Adipocyte (in vitro differentiated cells): ENCODE data around the gene EXO1.

Source experiments
- DNase-seq: peaks from one replicate; pipeline ENCODE4 v3.0.0-alpha.2; 2015; ENCODE audit warnings: low read depth
- H3K27me3 ChIP-seq: replicated peaks from 2 replicates; pipeline ENCODE4 v1.7.0; 2013; ENCODE audit warnings: mild to moderate bottlenecking, low read length, moderate library complexity; ENCODE audit not compliant: control insufficient read depth, insufficient read depth
- H3K36me3 ChIP-seq: 2 replicates; pipeline ENCODE4 v1.7.0; 2013; ENCODE audit warnings: low read length, mild to moderate bottlenecking, moderate library complexity; ENCODE audit not compliant: control insufficient read depth, insufficient read depth, severe bottlenecking
- H3K4me1 ChIP-seq: 2 replicates; pipeline ENCODE4 v1.7.0; 2013; ENCODE audit warnings: mild to moderate bottlenecking, low read length, moderate library complexity; ENCODE audit not compliant: control insufficient read depth, insufficient read depth
- H3K4me3 ChIP-seq: 2 replicates; pipeline ENCODE4 v1.7.0; 2013; ENCODE audit warnings: mild to moderate bottlenecking, low read length, moderate library complexity
- H3K9ac ChIP-seq: 2 replicates; pipeline ENCODE4 v1.7.0; 2013; ENCODE audit warnings: mild to moderate bottlenecking, low read length, moderate library complexity
- H3K9me3 ChIP-seq: 2 replicates; pipeline ENCODE4 v1.7.0; 2013; ENCODE audit warnings: mild to moderate bottlenecking, low read length, moderate library complexity; ENCODE audit not compliant: control insufficient read depth

EXO1 gene

DNA sequence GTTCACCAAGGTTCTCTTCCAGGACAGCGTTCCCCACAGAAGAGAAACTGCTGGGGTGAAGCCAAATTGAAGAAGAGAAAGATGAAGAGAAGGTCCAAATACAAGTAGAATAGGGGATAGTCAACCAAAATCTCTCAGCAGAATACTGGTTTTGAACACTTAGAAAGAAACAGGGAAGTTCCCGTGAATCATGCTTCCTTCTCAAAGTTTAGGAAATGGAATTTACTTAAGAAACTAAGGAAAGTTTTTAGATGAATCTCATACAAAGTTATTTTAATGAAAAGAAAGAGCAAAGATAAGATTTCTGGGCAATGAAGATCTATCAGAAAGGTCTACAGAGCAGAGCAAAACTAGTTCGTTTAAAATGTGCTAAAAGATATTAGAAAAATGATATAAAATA, 43.3 kb downstream of the EXO1 start:
- H3K4me3 ChIP-seq = no peak overlapping the region
- no peaks in the 10 kb centered on the region for H3K27me3 ChIP-seq
- H3K4me1 ChIP-seq = no peaks in the 10 kb centered on the region
- no peak for DNase-seq
- no peaks in the 10 kb centered on the region for H3K9me3 ChIP-seq
- no peaks in the 10 kb centered on the region for H3K36me3 ChIP-seq
- H3K9ac ChIP-seq = no peak overlapping the region

DNA sequence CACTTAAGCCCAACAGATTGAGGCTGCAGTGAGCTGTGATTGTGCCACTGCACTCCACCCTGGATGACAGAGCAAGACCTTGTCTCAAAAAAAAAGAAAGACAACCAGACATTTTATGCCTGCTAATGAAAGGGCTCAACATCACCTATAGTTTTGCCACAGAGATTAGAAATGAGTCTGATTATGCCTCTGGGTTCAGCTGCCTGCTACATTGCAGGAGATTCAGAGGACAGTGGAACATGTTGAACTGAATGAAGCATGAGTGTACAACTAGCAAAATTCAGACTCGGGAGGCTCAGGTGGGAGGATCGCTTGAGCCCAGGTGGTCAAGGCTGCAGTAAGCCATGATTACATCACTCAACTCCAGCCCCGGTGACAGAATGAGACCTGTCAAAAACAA, 46.0 kb downstream of the EXO1 start:
- no peak for DNase-seq
- H3K36me3 ChIP-seq = no peaks in the 10 kb centered on the region
- no peaks in the 10 kb centered on the region for H3K27me3 ChIP-seq
- no peaks in the 10 kb centered on the region for H3K4me1 ChIP-seq
- H3K9ac ChIP-seq = no peak overlapping the region
- no peak overlapping the region for H3K4me3 ChIP-seq
- H3K9me3 ChIP-seq = no peaks in the 10 kb centered on the region

GRCh38 chr1:241895013-241895412, 47.0 kb downstream of the EXO1 start:
- Histone ChIP-seq H3K4me1 (no peaks in the 10 kb centered on the region), H3K9me3 (no peaks in the 10 kb centered on the region), H3K36me3 (no peaks in the 10 kb centered on the region), H3K4me3 (no peak overlapping the region), H3K27me3 (no peaks in the 10 kb centered on the region), H3K9ac (no peak overlapping the region)
- no peak for DNase-seq

GRCh38 chr1:241896670-241896962, 48.6 kb downstream of the EXO1 start:
- Histone ChIP-seq H3K4me3 (no peak overlapping the region), H3K9me3 (no peaks in the 10 kb centered on the region), H3K27me3 (no peaks in the 10 kb centered on the region), H3K4me1 (no peaks in the 10 kb centered on the region), H3K36me3 (no peaks in the 10 kb centered on the region), H3K9ac (no peak overlapping the region)
- no peak for DNase-seq

DNA sequence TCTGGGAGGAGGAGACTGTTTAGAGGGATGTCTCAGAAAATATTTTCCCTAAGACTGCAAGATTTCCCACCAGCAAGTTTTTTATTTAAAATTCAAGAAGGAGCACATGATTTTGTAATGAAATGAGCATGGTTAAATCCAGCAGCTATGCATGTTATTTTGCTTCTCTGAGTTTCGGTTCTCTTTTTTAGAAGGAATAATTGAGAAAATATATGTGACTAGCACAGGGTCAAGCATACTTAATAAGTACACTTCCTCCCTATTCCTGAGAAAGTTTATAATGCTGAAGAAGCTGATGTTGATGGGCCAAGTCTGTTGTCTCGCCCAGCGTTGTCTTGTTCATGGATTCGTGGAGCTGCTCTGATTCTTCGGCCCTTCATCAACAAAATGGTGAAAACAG, 51.2 kb downstream of the EXO1 start:
- no peak for DNase-seq
- no peak overlapping the region for H3K4me3 ChIP-seq

GRCh38 chr1:241900381-241900780, 52.4 kb downstream of the EXO1 start:
- no peaks in the 10 kb centered on the region for H3K36me3 ChIP-seq

More for the DNA sequence above, 51.2 kb downstream of the EXO1 start:
- no peaks in the 10 kb centered on the region for H3K9me3 ChIP-seq
- no peaks in the 10 kb centered on the region for H3K36me3 ChIP-seq
- H3K27me3 ChIP-seq = no peaks in the 10 kb centered on the region
- H3K9ac ChIP-seq = no peak overlapping the region
- H3K4me1 ChIP-seq = peaks cover 6% of the 10 kb centered on the region

DNA sequence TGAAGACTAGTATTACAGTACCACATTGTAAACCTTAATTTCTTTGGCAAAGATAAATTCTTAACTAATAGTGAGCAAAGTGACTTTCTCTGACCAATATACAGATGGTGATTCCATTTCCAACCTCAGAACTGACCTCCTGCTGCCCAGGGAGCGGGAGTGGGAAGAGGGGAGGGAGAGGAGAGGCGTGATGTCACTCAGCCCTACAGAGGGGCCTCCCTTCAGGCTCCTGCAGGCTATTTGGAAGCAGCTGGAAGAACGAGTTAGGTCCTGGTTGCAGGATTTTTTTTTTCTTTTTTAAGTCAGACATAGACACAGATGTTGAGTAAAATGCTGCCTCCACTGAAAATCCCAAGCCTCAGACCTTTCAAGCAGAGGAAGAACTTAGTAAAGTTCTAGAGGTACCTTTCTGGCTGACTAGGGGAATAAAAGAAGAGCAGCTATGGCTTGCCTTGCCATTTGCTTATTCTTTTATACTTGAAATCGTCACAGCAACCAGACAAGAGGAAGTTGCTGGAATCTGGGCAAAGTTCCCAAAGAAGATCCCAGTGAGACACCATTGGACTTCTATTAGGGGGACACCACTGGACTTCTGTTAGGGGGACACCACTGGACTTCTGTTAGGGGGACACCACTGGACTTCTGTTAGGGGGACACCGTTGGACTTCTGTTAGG, 54.5 kb downstream of the EXO1 start:
- H3K27me3 ChIP-seq = no peaks in the 10 kb centered on the region
- no peaks in the 10 kb centered on the region for H3K36me3 ChIP-seq
- H3K4me3 ChIP-seq = no peak overlapping the region
- no peak for DNase-seq
- no peaks in the 10 kb centered on the region for H3K9me3 ChIP-seq
- no peak overlapping the region for H3K9ac ChIP-seq
- peaks cover 6% of the 10 kb centered on the region for H3K4me1 ChIP-seq

More at GRCh38 chr1:241900381-241900780, 52.4 kb downstream of the EXO1 start:
- Histone ChIP-seq H3K9me3 (no peaks in the 10 kb centered on the region), H3K27me3 (no peaks in the 10 kb centered on the region), H3K4me3 (no peak overlapping the region), H3K4me1 (peaks cover 6% of the 10 kb centered on the region), H3K9ac (no peak overlapping the region)
- DNase-seq = no peak

- peaks cover 15% of the 10 kb centered on the region for H3K4me1 ChIP-seq
- DNase-seq = no peak
- no peak overlapping the region for H3K4me3 ChIP-seq
- no peaks in the 10 kb centered on the region for H3K9me3 ChIP-seq
- no peak overlapping the region for H3K9ac ChIP-seq
- H3K36me3 ChIP-seq = no peaks in the 10 kb centered on the region
- no peaks in the 10 kb centered on the region for H3K27me3 ChIP-seq
Measured at GRCh38 chr1:241916196-241916595, 68.2 kb downstream of the EXO1 start.

DNA sequence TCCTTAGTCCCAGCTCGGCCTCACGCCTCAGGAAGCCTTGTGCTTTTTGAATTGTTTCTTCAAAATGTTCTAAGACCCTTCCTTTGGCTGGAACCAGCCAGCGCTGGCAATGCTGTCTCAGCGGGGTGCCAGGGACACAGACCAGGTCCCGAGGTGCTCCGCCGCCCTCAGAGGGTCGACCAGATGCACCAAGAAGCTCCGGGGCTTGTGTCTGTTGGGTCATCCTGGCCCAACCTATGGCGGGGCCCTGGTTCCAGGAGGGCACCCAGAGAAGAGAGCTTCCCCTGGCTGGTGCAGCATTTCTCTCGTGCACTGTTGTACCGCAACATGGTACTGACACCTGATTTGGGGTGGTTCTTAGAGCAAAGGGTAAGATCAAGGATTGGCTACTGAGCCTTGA, 69.5 kb downstream of the EXO1 start:
- Histone ChIP-seq H3K27me3 (no peaks in the 10 kb centered on the region), H3K36me3 (no peaks in the 10 kb centered on the region), H3K4me1 (peaks cover 15% of the 10 kb centered on the region), H3K9me3 (no peaks in the 10 kb centered on the region), H3K4me3 (no peak overlapping the region), H3K9ac (no peak overlapping the region)
- DNase-seq = no peak

DNA sequence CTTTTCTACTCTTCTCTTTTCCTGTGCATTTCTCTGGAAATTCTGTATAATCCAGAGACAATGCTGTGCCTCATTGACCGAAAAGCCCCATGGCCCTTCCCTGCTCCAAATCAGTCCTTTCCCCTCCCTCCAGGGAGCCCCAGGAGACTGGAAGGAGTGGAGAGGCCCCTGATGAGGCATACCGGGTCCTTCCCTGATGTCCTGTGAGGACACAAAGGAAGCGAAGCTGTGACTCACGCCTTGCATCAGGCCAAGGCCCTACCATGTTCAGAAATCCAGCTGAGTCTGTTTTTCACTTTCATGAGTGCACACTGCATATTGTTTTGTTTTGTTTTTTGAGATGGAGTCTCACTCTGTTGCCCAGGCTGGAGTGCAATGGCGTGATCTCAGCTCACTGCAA, 70.9 kb downstream of the EXO1 start:
- H3K27me3 ChIP-seq = no peaks in the 10 kb centered on the region
- H3K4me3 ChIP-seq = peak overlapping the region; percentile 53
- DNase-seq = peak; percentile 66
- H3K36me3 ChIP-seq = no peaks in the 10 kb centered on the region
- peak overlapping the region; percentile 73 for H3K9ac ChIP-seq
- H3K9me3 ChIP-seq = no peaks in the 10 kb centered on the region
- peaks cover 15% of the 10 kb centered on the region for H3K4me1 ChIP-seq

DNA sequence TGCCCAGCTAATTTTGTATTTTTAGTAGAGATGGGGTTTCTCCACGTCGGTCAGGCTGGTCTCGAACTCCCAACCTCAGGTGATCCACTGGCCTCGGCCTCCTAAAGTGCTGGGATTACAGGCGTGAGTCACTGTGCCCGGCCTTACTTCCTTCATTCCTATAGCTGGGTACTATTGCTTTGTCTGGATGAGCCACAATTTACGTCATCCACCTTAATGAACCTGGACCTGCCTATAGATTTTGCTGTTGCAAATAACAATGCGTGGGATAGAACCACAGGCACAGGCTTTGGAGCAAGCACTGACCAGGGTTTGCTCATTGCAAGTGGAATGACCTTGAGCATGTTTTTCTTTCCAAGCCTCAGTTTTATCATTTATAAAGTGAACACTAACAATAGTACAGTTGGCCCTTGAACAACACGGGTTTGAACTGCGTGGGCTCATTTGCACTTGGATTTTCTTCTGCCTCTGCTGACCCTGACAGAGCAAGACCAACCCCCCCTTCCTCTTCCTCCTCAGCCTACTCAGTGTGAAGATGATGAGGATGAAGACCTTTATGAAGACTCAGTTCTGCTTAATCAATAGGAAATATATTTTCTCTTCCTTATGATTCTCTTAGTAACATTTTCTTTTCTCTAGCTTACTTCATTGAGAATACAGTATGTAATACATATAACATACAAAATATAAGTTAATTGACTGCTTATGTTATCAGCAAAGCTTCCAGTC, 76.2 kb downstream of the EXO1 start:
- no peak for DNase-seq
- H3K27me3 ChIP-seq = no peaks in the 10 kb centered on the region
- H3K9me3 ChIP-seq = no peaks in the 10 kb centered on the region
- H3K9ac ChIP-seq = no peak overlapping the region
- H3K4me1 ChIP-seq = peaks cover 3% of the 10 kb centered on the region
- no peaks in the 10 kb centered on the region for H3K36me3 ChIP-seq
- H3K4me3 ChIP-seq = no peak overlapping the region

DNA sequence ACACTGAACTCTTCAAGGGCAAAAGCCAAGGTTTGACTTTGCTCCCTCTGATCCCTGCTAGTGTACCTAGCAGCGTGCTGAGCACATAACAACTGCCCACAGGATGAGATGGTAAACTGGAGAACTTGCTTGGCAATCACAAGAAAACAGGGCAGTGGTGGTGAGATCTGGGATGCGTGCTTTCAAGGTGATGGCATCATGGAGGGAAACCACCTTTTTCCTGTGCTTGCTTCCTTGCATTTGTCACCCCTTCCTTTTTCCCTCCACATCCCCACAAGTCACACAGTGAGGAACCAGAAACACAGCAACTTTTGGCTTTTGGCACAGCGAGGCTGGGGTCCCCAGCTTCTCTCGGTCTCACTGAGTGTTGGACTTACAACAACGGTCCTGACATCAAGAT, 78.1 kb downstream of the EXO1 start:
- DNase-seq = no peak
- H3K9me3 ChIP-seq = no peaks in the 10 kb centered on the region
- no peaks in the 10 kb centered on the region for H3K36me3 ChIP-seq
- no peaks in the 10 kb centered on the region for H3K27me3 ChIP-seq
- H3K9ac ChIP-seq = no peak overlapping the region
- no peak overlapping the region for H3K4me3 ChIP-seq
- no peaks in the 10 kb centered on the region for H3K4me1 ChIP-seq
